Ovary (tissue), 3 donors: ENCODE measurements around the gene VASH2.
"Not testable (repeated sequence)": the region's sequence is repeated elsewhere in the genome, so short reads cannot be mapped to it uniquely, and the experiment has no call there.

Experiments
- EP300 ChIP-seq: sonication (generic); formaldehyde crosslinking; IDR thresholded peaks from one replicate; pipeline ENCODE4 v1.6.1; 2017; ENCODE audit warnings: antibody characterized with exemption
- POLR2A ChIP-seq: fragments of 450-650 bp; IDR thresholded peaks from one replicate; pipeline ENCODE4 v1.6.1; 2017; ENCODE audit warnings: antibody characterized with exemption, mild to moderate bottlenecking, moderate library complexity
- TF ChIP-seq, protein P1 (sequence below), 3 donors: fragments of 450-650 bp in 2 of 3; fragments of 200-600 bp in 1 of 3; IDR thresholded peaks; one replicate each; pipeline versions ENCODE4 v1.5.1 to v1.8.0; 2016 to 2022; ENCODE audit warnings: antibody characterized with exemption in 3 of 3, mild to moderate bottlenecking in 1 of 3
- donor health status: DM: no; HTN: no; CAD: no.

DNA sequence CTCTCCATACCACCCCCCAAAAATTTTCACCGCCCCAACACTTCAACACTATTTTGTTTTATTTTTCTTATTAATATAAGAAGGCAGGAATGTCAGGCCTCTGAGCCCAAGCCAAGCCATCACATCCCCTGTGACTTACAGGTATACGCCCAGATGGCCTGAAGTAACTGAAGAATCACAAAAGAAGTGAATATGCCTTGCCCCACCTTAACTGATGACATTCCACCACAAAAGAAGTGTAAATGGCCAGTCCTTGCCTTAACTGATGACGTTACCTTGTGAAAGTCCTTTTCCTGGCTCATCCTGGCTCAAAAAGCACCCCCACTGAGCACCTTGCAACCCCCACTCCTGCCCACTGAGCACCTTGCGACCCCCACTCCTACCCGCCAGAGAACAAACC lies 36.2 kb upstream of the VASH2 start:
- TF ChIP-seq, protein P1, sequence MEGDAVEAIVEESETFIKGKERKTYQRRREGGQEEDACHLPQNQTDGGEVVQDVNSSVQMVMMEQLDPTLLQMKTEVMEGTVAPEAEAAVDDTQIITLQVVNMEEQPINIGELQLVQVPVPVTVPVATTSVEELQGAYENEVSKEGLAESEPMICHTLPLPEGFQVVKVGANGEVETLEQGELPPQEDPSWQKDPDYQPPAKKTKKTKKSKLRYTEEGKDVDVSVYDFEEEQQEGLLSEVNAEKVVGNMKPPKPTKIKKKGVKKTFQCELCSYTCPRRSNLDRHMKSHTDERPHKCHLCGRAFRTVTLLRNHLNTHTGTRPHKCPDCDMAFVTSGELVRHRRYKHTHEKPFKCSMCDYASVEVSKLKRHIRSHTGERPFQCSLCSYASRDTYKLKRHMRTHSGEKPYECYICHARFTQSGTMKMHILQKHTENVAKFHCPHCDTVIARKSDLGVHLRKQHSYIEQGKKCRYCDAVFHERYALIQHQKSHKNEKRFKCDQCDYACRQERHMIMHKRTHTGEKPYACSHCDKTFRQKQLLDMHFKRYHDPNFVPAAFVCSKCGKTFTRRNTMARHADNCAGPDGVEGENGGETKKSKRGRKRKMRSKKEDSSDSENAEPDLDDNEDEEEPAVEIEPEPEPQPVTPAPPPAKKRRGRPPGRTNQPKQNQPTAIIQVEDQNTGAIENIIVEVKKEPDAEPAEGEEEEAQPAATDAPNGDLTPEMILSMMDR (IDR thresholded peaks at IDR 0.05) = not testable (repeated sequence)
- not testable (repeated sequence) for TF ChIP-seq EP300, POLR2A
